KBM-7 (cell line): ENCODE data around the gene CNOT8.
A peak's percentile ranks its signal among the peaks of the same experiment; 100 is the strongest.
"Not testable (repeated sequence)": the region's sequence is repeated elsewhere in the genome, so short reads cannot be mapped to it uniquely, and the experiment has no call there.

Experiments
- DNase-seq: peaks from one replicate; pipeline ENCODE4 v3.0.0-alpha.2; 2015
- in situ Hi-C: fragments of 300-500 bp; cut with MboI; formaldehyde crosslinking; loops from 2 replicates; pipeline ENCODE4 v1.14.3; 2020; ENCODE audit warnings: low sequenced_read_pairs, low pct_unique_long_range_greater_than_20kb, mixed read lengths

The CNOT8 gene

GRCh38 chr5:154830596-154830995, 27.8 kb upstream of the CNOT8 start:
- no peak for DNase-seq
- in situ Hi-C loops: no loop called here

GRCh38 chr5:154831451-154831850, 27.0 kb upstream of the CNOT8 start:
- no peak for DNase-seq
- in situ Hi-C loops: no loop called here

GRCh38 chr5:154832804-154833203, 25.6 kb upstream of the CNOT8 start:
- in situ Hi-C loops, DNase-seq: not testable (repeated sequence)

GRCh38 chr5:154834053-154834452, 24.4 kb upstream of the CNOT8 start:
- DNase-seq: no peak
- in situ Hi-C loops: no loop called here

- in situ Hi-C loops, DNase-seq: not testable (repeated sequence)
Observed at GRCh38 chr5:154835701-154836052, 22.8 kb upstream of the CNOT8 start.

GRCh38 chr5:154836225-154836624, 22.2 kb upstream of the CNOT8 start:
- in situ Hi-C loops: no loop called here
- DNase-seq: no peak

GRCh38 chr5:154837009-154837901, 21.2 kb upstream of the CNOT8 start:
- in situ Hi-C loops: no loop called here
- no peak for DNase-seq

- in situ Hi-C loops: no loop called here
- peak; percentile 37 for DNase-seq
Observed at GRCh38 chr5:154840435-154841272, 17.8 kb upstream of the CNOT8 start.

GRCh38 chr5:154841273-154841661, 17.2 kb upstream of the CNOT8 start:
- no peak for DNase-seq

GRCh38 chr5:154842689-154843530, 15.5 kb upstream of the CNOT8 start:
- DNase-seq: no peak
- in situ Hi-C loops: no loop called here

More at GRCh38 chr5:154841273-154841661, 17.2 kb upstream of the CNOT8 start:
- in situ Hi-C loops: no loop called here

- in situ Hi-C loops: no loop called here
- DNase-seq: no peak
Observed at GRCh38 chr5:154844809-154845208, 13.6 kb upstream of the CNOT8 start.

GRCh38 chr5:154849264-154849785, 9.1 kb upstream of the CNOT8 start:
- in situ Hi-C loops: no loop called here

GRCh38 chr5:154849791-154850201, 8.6 kb upstream of the CNOT8 start:
- in situ Hi-C loops: no loop called here
- no peak for DNase-seq

More at GRCh38 chr5:154849264-154849785, 9.1 kb upstream of the CNOT8 start:
- no peak for DNase-seq

GRCh38 chr5:154850255-154851062, 8.0 kb upstream of the CNOT8 start, which contains the start of gene FAXDC2:
Gene FAXDC2 (minus strand): TSS chr5:154850603. CDS start chr5:154838178, 12,425 bp downstream.
- in situ Hi-C loops: no loop called here
- DNase-seq: peak; percentile 71

- in situ Hi-C loops: no loop called here
- DNase-seq: no peak
Observed at GRCh38 chr5:154851351-154851750, 7.1 kb upstream of the CNOT8 start.

- DNase-seq: peak; percentile 97
- in situ Hi-C loops: no loop called here
Observed at GRCh38 chr5:154857530-154858296, 714 bp upstream of the CNOT8 start.
